ENCODE measurements around the gene TECR. TPM values are rescaled to one million over a fixed set of nuclear protein-coding genes. Genes with fewer than 3 reads are reported as not detected.

Gene TECR
- polyA plus RNA-seq, 1 experiment = 59.6 TPM

DNA sequence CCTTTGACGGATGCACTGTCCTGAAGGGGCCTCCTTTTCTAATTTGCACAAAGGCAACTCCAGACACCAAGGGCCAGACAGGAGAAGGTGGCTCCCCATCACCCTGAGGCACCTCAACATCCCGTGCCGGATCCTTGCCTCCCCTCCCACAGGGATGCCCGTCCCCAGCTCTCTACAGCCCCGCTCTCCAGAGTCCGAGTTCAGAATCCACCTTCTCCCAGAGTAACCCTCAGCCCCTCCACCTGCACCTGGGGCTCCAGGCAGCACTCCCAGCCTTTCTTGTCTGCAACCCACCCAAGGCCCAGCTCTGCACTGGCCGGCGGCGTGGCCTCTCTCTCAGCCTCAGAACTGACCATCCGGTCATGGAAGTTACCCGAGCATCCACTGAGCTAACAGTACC lies 37.7 kb downstream of the TECR start:
- Histone ChIP-seq H3K4me3 (ENCODE audit: low read depth, low read length) (no peak overlapping the region), H3K27ac (ENCODE audit: low read depth, low read length) (no peak overlapping the region), H3K27me3 (ENCODE audit: control insufficient read depth, insufficient read depth, low read length) (no peaks in the 10 kb centered on the region), H3K9me3 (ENCODE audit: control insufficient read depth, insufficient read depth, low read length) (peaks cover 9% of the 10 kb centered on the region; the same call in 1 of the 2 replicates)
- DNase-seq (ENCODE audit: low read depth, low spot score) = no peak
- TF ChIP-seq, protein P1, sequence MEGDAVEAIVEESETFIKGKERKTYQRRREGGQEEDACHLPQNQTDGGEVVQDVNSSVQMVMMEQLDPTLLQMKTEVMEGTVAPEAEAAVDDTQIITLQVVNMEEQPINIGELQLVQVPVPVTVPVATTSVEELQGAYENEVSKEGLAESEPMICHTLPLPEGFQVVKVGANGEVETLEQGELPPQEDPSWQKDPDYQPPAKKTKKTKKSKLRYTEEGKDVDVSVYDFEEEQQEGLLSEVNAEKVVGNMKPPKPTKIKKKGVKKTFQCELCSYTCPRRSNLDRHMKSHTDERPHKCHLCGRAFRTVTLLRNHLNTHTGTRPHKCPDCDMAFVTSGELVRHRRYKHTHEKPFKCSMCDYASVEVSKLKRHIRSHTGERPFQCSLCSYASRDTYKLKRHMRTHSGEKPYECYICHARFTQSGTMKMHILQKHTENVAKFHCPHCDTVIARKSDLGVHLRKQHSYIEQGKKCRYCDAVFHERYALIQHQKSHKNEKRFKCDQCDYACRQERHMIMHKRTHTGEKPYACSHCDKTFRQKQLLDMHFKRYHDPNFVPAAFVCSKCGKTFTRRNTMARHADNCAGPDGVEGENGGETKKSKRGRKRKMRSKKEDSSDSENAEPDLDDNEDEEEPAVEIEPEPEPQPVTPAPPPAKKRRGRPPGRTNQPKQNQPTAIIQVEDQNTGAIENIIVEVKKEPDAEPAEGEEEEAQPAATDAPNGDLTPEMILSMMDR (IDR thresholded peaks at IDR 0.05; ENCODE audit: low read depth, low read length) = no peak
- POLR2A ChIA-PET = no interaction called here
- CTCF ChIA-PET = interaction anchor here (7.5 kb wide), 1 partner anchor 11 kb away, joined by 69 read pairs; no protein-coding TSS in a partner anchor

DNA sequence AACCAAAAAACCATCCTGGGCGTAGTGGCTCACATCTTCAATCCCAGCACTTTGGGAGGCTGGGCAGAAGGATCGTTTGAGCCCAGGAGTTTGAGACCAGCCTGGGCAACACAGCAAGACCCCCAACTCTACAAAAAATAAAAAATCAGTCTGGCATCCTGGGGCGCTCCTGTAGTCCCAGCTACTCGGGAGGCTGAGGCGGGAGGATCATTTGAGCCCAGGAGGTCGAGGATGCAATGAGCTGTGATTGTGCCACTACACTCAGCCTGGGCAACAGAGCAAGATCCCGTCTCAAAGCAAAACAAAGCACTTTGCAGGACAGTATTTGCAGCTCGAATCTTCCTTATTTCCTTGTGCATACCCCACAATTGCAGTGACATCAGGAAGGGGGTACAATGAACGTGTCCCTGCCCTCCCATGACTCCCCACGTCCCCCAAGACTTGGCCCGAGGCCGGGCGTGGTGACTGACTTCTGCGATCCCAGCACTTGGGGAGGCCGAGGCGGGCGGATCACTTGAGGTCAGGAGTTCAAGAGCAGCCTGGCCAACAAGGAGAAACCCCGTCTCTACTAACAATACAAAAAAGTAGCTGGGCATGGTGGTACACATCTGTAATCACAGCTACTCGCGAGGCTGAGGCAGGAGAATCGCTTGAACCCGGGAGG lies 41.6 kb downstream of the TECR start:
- Histone ChIP-seq H3K9me3 (ENCODE audit: control insufficient read depth, insufficient read depth, low read length) (no peaks in the 10 kb centered on the region), H3K4me3 (ENCODE audit: low read depth, low read length) (peak overlapping the region; percentile 99), H3K27ac (ENCODE audit: low read depth, low read length) (no peak overlapping the region), H3K27me3 (ENCODE audit: control insufficient read depth, insufficient read depth, low read length) (no peaks in the 10 kb centered on the region)
- POLR2A ChIA-PET = interaction anchor here (0.6 to 1.6 kb wide), 3 partner anchors 119 to 1930 kb away, joined by 3 to 7 read pairs (median 3); partner anchors contain the start of gene ZNF333
- DNase-seq (ENCODE audit: low read depth, low spot score) = no peak
- TF ChIP-seq, protein P1 (IDR thresholded peaks at IDR 0.05; ENCODE audit: low read depth, low read length) = no peak
- CTCF ChIA-PET = interaction anchor here (0.6 to 7.5 kb wide), 5 partner anchors 14 to 1897 kb away, joined by 3 to 237 read pairs (median 9); partner anchors contain the start of gene ZNF333

DNA sequence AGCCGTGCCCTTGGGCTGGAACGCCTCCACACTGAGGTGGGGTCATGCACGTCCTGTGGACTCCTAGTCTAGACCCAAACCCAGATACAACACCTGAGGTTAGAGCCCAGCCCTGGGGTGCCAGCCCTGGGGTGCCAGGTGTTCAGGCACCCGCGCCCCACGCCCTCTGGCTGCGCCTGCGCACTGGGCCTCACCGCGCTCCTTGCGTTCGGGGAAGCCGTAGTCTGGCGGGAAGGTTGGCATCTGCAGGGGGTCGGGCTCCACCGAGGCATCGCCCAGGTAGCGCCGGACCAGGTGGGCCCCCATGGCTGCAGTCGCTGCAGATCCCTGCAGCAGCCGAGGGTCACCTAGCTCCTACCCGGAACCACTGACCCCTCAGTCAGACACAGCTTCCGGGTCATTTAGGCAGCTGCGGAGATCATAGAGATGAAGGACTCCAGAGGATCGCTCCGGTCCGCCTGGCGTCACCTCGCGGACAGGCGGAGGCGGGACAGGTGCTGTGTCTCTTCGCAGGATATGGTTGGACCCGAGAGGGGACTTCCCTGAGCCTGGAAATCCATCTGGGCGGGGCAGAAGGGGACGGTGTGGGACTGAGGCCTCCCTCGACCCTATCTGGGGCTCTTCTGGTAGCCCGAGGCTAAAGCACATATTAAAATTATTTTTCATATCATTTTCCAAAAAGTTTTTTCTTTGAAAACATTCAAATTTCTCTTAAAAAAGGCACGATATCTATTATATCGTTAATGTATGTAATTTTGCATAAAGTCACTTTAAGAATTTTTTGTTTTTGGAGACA lies 42.5 kb downstream of the TECR start, which contains the start of gene NDUFB7:
TSS of gene NDUFB7 (minus strand) at position 372 of the 796 bp plus-strand sequence. CDS start at position 306, 66 bp downstream.
- TF ChIP-seq, protein P1 (IDR thresholded peaks at IDR 0.05; ENCODE audit: low read depth, low read length) = peak; percentile 64
- H3K27me3 ChIP-seq (ENCODE audit: control insufficient read depth, insufficient read depth, low read length) = no peaks in the 10 kb centered on the region
- H3K27ac ChIP-seq (ENCODE audit: low read depth, low read length) = no peak within 1 kb of the TSS
- DNase-seq (ENCODE audit: low read depth, low spot score) = peak; percentile 78
- POLR2A ChIA-PET = interaction anchor here (0.6 to 1.6 kb wide), 4 partner anchors 9 to 306 kb away, joined by 3 read pairs; partner anchors contain the start of gene ZNF333
- no peaks in the 10 kb centered on the region for H3K9me3 ChIP-seq (ENCODE audit: control insufficient read depth, insufficient read depth, low read length)
- peak within 1 kb of the TSS; percentile 99 for H3K4me3 ChIP-seq (ENCODE audit: low read depth, low read length)
- CTCF ChIA-PET = interaction anchor here (0.6 to 7.5 kb wide), 7 partner anchors 15 to 319 kb away, joined by 3 to 237 read pairs (median 3); partner anchors contain the start of gene ZNF333

DNA sequence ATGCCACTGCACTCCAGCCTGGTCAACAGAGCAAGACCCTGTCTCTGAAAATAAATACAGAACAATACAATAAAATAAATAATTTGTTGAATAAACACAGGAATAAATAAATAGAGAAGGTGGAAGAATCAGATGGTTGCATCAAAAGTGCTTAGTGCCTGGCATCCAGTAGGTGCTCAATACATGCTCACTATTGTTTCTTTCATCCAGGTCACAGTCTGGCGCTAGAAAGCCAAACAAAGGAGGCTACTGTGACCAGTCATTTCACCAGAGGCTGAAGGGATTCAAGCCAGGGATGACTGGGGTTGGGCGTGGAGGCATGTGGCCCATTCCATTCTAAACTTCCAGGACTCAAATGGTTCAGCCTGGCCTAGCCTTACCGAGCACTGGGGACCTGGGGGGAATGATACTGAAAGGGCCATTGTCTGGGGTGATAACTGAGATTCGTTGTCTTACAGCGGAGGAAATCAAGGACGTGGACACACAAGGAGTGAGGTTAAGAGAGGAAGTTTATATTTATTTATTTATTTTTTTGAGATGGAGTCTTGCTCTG lies 46.1 kb downstream of the TECR start:
- CTCF ChIA-PET = interaction anchor here (1.7 to 4.8 kb wide), 2 partner anchors 28 to 112 kb away, joined by 4 to 237 read pairs; partner anchors contain the start of gene ZNF333

More for the DNA sequence above, 46.1 kb downstream of the TECR start:
- no peak for DNase-seq (ENCODE audit: low read depth, low spot score)
- POLR2A ChIA-PET = no interaction called here
- Histone ChIP-seq H3K27me3 (ENCODE audit: control insufficient read depth, insufficient read depth, low read length) (no peaks in the 10 kb centered on the region), H3K27ac (ENCODE audit: low read depth, low read length) (no peak overlapping the region), H3K4me3 (ENCODE audit: low read depth, low read length) (no peak overlapping the region), H3K9me3 (ENCODE audit: control insufficient read depth, insufficient read depth, low read length) (no peaks in the 10 kb centered on the region)
- TF ChIP-seq, protein P1 (IDR thresholded peaks at IDR 0.05; ENCODE audit: low read depth, low read length) = no peak

All from AG04450 (cell line).